ENCODE results near the gene SORCS1.

SORCS1 gene

DNA sequence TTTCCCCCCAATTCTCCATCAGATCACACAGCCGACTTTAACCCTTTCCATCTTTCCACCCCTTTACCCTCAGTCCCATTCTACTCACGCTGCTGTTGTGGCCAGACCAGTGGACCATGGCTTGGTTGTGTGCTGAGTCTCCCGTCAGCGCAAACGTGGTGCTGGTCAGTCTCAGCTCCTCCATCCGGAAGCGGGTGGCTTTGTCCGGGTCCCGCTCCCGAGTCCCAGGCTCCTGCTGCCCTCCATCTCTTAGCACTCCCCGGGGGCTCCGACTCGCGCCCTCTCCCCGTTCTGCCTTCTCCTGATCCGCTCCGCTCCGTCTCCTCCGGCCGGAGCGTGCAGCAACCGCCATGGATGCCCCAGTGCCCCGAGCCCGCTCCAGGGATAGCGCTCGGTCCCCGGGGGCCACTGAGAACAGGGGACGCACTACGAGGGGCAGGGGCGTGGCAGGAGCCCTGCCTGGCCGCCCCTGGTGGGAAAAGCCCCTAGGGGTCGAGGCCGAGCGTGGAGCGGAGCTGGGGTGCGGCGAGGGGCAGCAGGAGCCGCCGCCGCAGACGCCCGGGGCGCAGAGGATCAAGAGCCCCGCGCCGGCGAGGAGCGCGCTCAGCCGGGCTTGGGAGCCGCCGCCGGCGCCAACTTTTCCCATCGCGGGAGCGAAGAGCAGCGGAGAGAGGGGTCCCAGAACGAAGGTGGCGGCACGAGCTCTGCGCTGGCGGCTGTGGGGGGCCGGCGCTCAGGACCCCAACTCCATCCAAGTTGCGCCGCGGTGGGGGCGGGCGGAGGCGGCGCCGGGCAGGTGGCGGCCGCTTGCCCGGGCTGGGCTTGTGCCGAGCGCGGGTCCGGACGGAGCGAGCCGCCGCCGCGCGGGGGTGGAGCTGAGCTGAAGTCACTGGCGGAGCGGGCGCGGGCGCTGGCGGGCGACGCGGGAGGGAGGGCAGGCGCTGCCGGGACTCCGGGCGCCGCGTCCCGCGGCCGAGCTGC, at the start of gene SORCS1:
Gene SORCS1, minus strand, starts transcription at position 826 of the 981 bp plus-strand sequence.
- no peak within 1 kb of the TSS for H3K9ac ChIP-seq (ENCODE audit: low read length)
- no peaks in the 10 kb centered on the region for H3K4me1 ChIP-seq (ENCODE audit: insufficient read depth, low read length, severe bottlenecking)
- H4K20me1 ChIP-seq (ENCODE audit: insufficient read depth, low read length) = no peaks in the 10 kb centered on the region
- H3F3A ChIP-seq (ENCODE audit: insufficient read depth, low read length) = no peaks in the 10 kb centered on the region
- TF ChIP-seq EZH2 (IDR thresholded peaks at IDR 0.05; ENCODE audit: borderline replicate concordance, low read length) = no peak
- TF ChIP-seq, protein P1, sequence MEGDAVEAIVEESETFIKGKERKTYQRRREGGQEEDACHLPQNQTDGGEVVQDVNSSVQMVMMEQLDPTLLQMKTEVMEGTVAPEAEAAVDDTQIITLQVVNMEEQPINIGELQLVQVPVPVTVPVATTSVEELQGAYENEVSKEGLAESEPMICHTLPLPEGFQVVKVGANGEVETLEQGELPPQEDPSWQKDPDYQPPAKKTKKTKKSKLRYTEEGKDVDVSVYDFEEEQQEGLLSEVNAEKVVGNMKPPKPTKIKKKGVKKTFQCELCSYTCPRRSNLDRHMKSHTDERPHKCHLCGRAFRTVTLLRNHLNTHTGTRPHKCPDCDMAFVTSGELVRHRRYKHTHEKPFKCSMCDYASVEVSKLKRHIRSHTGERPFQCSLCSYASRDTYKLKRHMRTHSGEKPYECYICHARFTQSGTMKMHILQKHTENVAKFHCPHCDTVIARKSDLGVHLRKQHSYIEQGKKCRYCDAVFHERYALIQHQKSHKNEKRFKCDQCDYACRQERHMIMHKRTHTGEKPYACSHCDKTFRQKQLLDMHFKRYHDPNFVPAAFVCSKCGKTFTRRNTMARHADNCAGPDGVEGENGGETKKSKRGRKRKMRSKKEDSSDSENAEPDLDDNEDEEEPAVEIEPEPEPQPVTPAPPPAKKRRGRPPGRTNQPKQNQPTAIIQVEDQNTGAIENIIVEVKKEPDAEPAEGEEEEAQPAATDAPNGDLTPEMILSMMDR (IDR thresholded peaks at IDR 0.05; ENCODE audit: low read length) = no peak
- no peaks in the 10 kb centered on the region for H3K36me3 ChIP-seq (ENCODE audit: insufficient read depth, low read length)
- H3K9me2 ChIP-seq (ENCODE audit: low read depth, low read length) = no peaks in the 10 kb centered on the region
- H3K27ac ChIP-seq (ENCODE audit: low read depth, low read length, poor library complexity, severe bottlenecking) = no peak within 1 kb of the TSS
- H2AFZ ChIP-seq (ENCODE audit: low read length) = no peak within 1 kb of the TSS
- no peak within 1 kb of the TSS for H3K4me3 ChIP-seq (ENCODE audit: low read depth, low read length, poor library complexity, severe bottlenecking)
- H3K79me2 ChIP-seq (ENCODE audit: insufficient read depth, low read length) = no peaks in the 10 kb centered on the region
- H3K4me2 ChIP-seq (ENCODE audit: low read length) = no peak within 1 kb of the TSS
- no peaks in the 10 kb centered on the region for H3K9me3 ChIP-seq (ENCODE audit: low read length)
- no peaks in the 10 kb centered on the region for H3K27me3 ChIP-seq (ENCODE audit: insufficient read depth, low read length)

DNA sequence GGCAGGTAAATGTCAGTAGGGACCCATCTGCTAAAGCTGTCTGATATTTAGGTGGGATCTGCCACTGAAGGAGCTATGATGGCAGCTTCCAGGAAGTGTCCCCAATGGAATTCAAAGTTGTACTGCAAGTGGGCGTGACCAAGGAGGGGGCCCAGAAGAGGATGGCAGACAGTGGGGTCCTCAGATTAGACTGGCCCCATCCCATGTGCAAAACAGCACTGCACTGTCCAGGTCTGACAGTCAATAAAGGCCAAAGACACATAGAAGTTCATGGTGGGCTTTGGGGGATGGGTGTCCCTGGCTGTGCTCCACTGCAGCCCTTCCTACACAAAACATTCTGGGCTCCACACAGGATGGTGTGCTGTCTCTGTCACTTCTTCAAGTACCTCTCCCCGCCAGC, 49.8 kb upstream of the SORCS1 start:
- Histone ChIP-seq H3K9ac (ENCODE audit: low read length) (no peak overlapping the region), H3K36me3 (ENCODE audit: insufficient read depth, low read length) (no peaks in the 10 kb centered on the region), H3K4me2 (ENCODE audit: low read length) (no peak overlapping the region), H4K20me1 (ENCODE audit: insufficient read depth, low read length) (no peaks in the 10 kb centered on the region), H3F3A (ENCODE audit: insufficient read depth, low read length) (no peaks in the 10 kb centered on the region), H3K9me2 (ENCODE audit: low read depth, low read length) (no peaks in the 10 kb centered on the region), H3K4me3 (ENCODE audit: low read depth, low read length, poor library complexity, severe bottlenecking) (no peak overlapping the region), H3K9me3 (ENCODE audit: low read length) (no peaks in the 10 kb centered on the region), H3K27ac (ENCODE audit: low read depth, low read length, poor library complexity, severe bottlenecking) (no peak overlapping the region), H3K27me3 (ENCODE audit: insufficient read depth, low read length) (no peaks in the 10 kb centered on the region), H3K4me1 (ENCODE audit: insufficient read depth, low read length, severe bottlenecking) (no peaks in the 10 kb centered on the region), H2AFZ (ENCODE audit: low read length) (no peak overlapping the region), H3K79me2 (ENCODE audit: insufficient read depth, low read length) (no peaks in the 10 kb centered on the region)
- TF ChIP-seq, protein P1 (IDR thresholded peaks at IDR 0.05; ENCODE audit: low read length) = no peak
- TF ChIP-seq EZH2 (IDR thresholded peaks at IDR 0.05; ENCODE audit: borderline replicate concordance, low read length) = no peak

GRCh38 chr10:107213861-107214260, 49.4 kb upstream of the SORCS1 start:
- TF ChIP-seq, protein P1 (IDR thresholded peaks at IDR 0.05; ENCODE audit: low read length) = no peak
- TF ChIP-seq EZH2 (IDR thresholded peaks at IDR 0.05; ENCODE audit: borderline replicate concordance, low read length) = no peak
- no peaks in the 10 kb centered on the region for H3K4me1 ChIP-seq (ENCODE audit: insufficient read depth, low read length, severe bottlenecking)
- no peaks in the 10 kb centered on the region for H3K9me2 ChIP-seq (ENCODE audit: low read depth, low read length)
- H2AFZ ChIP-seq (ENCODE audit: low read length) = no peak overlapping the region
- no peak overlapping the region for H3K27ac ChIP-seq (ENCODE audit: low read depth, low read length, poor library complexity, severe bottlenecking)
- no peaks in the 10 kb centered on the region for H3K27me3 ChIP-seq (ENCODE audit: insufficient read depth, low read length)
- no peak overlapping the region for H3K4me3 ChIP-seq (ENCODE audit: low read depth, low read length, poor library complexity, severe bottlenecking)
- H3K79me2 ChIP-seq (ENCODE audit: insufficient read depth, low read length) = no peaks in the 10 kb centered on the region
- no peaks in the 10 kb centered on the region for H3F3A ChIP-seq (ENCODE audit: insufficient read depth, low read length)
- no peaks in the 10 kb centered on the region for H3K36me3 ChIP-seq (ENCODE audit: insufficient read depth, low read length)
- H3K4me2 ChIP-seq (ENCODE audit: low read length) = no peak overlapping the region
- H4K20me1 ChIP-seq (ENCODE audit: insufficient read depth, low read length) = no peaks in the 10 kb centered on the region
- no peak overlapping the region for H3K9ac ChIP-seq (ENCODE audit: low read length)
- H3K9me3 ChIP-seq (ENCODE audit: low read length) = no peaks in the 10 kb centered on the region
